ENCODE results near the gene OPA3.
"Not testable (repeated sequence)": the region's sequence is repeated elsewhere in the genome, so short reads cannot be mapped to it uniquely, and the experiment has no call there.

Gene OPA3

GRCh38 chr19:45517641-45518468, 66.7 kb downstream of the OPA3 start:
- DNase-seq, result no peak

GRCh38 chr19:45517238-45517637, 67.4 kb downstream of the OPA3 start:
- DNase-seq, result no peak

GRCh38 chr19:45515807-45516401, 68.7 kb downstream of the OPA3 start:
- no peak for DNase-seq

- DNase-seq, result no peak
Measured at GRCh38 chr19:45515081-45515624, 69.4 kb downstream of the OPA3 start.

GRCh38 chr19:45514376-45515051, 70.1 kb downstream of the OPA3 start:
- DNase-seq, result no peak

GRCh38 chr19:45512881-45513483, 71.6 kb downstream of the OPA3 start:
- no peak for DNase-seq

- DNase-seq, result no peak
Measured at GRCh38 chr19:45511074-45511473, 73.5 kb downstream of the OPA3 start.

GRCh38 chr19:45510352-45510751, 74.2 kb downstream of the OPA3 start:
- not testable (repeated sequence) for DNase-seq

- DNase-seq, result no peak
Measured at GRCh38 chr19:45509692-45510015, 74.9 kb downstream of the OPA3 start.

- DNase-seq, result no peak
Measured at GRCh38 chr19:45508861-45509691, 75.5 kb downstream of the OPA3 start.

- DNase-seq, result no peak
Measured at GRCh38 chr19:45508417-45508860, 76.2 kb downstream of the OPA3 start.

GRCh38 chr19:45507872-45508416, 76.7 kb downstream of the OPA3 start:
- no peak for DNase-seq

- DNase-seq, result no peak
Measured at GRCh38 chr19:45506989-45507871, 77.4 kb downstream of the OPA3 start, which contains the start of gene VASP. Gene VASP (plus strand): TSS chr19:45507479. CDS start chr19:45507772, 293 bp downstream.

GRCh38 chr19:45506246-45506988, 78.2 kb downstream of the OPA3 start:
- peak; percentile 62 for DNase-seq

GRCh38 chr19:45505996-45506245, 78.7 kb downstream of the OPA3 start:
- DNase-seq, result no peak

GRCh38 chr19:45505151-45505995, 79.2 kb downstream of the OPA3 start:
- DNase-seq, result no peak

- no peak for DNase-seq
Measured at GRCh38 chr19:45503909-45504308, 80.7 kb downstream of the OPA3 start.

GRCh38 chr19:45502111-45502510, 82.5 kb downstream of the OPA3 start:
- no peak for DNase-seq

GRCh38 chr19:45501730-45502014, 82.9 kb downstream of the OPA3 start:
- DNase-seq, result no peak

Measured in NCI-H1436 treated with DMSO at 0.1 percent for 48 hours (cell line).